Skin of body (tissue), 2 donors: ENCODE data around the gene MARCHF6. TPM values are rescaled to one million over a fixed set of nuclear protein-coding genes. Genes with fewer than 3 reads are reported as not detected.
"Not testable (repeated sequence)": the region's sequence is repeated elsewhere in the genome, so short reads cannot be mapped to it uniquely, and the experiment has no call there.

Experiments used
- DNase-seq: peaks from one replicate; lab custom pipeline; 2025; lab: John Stamatoyannopoulos, UW
- total RNA-seq: library from RNA; depleted of rRNA; stranded (reverse); fragments of >200 nt; gene quantifications from one replicate; pipeline ENCODE4 v1.2.3, GENCODE V29; 2014

The MARCHF6 gene, protein sequence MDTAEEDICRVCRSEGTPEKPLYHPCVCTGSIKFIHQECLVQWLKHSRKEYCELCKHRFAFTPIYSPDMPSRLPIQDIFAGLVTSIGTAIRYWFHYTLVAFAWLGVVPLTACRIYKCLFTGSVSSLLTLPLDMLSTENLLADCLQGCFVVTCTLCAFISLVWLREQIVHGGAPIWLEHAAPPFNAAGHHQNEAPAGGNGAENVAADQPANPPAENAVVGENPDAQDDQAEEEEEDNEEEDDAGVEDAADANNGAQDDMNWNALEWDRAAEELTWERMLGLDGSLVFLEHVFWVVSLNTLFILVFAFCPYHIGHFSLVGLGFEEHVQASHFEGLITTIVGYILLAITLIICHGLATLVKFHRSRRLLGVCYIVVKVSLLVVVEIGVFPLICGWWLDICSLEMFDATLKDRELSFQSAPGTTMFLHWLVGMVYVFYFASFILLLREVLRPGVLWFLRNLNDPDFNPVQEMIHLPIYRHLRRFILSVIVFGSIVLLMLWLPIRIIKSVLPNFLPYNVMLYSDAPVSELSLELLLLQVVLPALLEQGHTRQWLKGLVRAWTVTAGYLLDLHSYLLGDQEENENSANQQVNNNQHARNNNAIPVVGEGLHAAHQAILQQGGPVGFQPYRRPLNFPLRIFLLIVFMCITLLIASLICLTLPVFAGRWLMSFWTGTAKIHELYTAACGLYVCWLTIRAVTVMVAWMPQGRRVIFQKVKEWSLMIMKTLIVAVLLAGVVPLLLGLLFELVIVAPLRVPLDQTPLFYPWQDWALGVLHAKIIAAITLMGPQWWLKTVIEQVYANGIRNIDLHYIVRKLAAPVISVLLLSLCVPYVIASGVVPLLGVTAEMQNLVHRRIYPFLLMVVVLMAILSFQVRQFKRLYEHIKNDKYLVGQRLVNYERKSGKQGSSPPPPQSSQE
- 118 TPM for total RNA-seq

DNA sequence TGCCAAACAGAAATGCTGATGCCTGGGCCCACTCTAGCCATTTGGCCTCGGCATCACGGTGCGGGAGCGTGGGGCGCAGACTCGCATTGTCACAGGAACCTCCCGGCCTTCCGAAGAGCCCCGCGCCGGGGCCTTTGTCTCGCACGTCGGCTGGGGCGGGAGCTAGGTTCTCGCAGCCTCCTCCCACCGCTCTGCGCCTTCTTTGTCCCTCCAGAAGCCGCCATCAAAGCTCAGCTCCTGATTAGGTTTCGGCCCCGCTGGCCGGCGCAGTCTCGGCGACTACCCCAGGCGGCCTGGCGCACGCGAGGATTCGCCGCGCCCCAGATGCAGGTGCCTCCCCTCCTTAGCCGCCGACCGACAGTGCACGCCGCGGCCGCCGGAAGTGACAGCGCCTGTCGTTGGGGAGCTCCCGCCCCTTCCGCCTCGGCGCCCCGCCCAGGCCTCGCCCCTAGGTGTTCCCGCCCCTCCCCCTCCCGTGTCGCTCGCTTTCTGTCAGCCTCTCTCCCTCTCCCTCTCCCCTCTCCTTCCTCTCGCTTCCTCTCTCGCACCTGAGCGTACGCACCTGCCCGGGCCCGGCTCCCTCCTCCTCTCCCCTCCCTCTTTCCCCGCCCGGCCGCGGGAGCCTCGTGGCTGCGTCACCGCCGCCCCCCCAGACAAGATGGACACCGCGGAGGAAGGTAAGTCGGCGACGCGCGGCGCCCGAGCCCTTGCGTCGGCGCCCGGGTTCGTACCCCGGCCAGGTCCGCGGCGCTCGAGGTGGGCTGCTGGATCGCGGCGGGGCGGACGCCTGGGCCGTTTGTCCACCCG, at the start of gene MARCHF6:
Gene MARCHF6, plus strand, starts transcription at position 455 of the 807 bp plus-strand sequence. Its CDS starts 204 bp downstream, at position 659.
- DNase-seq, result peak; percentile 77

DNA sequence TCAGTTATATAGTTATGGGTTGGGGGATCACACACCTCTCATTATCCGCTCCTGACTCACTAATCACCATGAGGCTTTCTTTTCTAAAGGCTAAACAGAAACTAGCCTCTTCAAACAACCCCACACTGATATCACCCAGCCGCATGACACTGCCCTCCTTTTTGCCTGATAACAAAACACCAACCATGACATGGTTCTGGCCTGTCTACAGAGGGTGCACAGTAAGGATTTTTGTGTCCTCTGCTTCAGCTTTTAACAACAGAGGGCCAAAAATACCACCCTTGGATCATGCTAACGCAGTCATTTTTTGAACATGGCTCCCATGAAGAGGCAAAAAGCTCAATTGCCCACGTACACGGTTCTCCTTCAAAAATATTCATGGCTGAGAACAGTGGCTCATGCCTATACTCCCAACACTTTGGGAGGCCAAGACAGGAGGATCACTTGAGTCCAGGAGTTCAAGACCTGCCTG, 49.8 kb upstream of the MARCHF6 start:
- no peak for DNase-seq

DNA sequence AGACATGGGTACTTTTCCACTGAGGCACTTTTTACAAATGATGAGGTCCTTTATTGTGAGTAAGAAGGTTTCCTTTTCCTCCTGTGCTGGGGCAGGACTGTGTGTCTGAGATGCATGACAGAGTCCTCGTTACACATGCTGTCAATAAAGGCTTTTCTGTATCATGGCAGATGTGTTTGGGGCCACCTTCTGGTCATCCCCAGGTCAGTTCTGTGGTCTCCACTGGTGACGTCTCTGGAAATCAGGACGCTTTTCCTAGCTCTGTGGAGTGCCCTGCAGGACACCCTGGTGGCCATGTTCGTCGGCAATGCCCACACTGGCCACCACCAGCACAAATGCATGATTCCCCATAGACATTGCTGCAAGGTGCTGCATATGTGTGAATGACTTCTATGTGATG, 48.6 kb upstream of the MARCHF6 start:
- DNase-seq, result no peak

DNA sequence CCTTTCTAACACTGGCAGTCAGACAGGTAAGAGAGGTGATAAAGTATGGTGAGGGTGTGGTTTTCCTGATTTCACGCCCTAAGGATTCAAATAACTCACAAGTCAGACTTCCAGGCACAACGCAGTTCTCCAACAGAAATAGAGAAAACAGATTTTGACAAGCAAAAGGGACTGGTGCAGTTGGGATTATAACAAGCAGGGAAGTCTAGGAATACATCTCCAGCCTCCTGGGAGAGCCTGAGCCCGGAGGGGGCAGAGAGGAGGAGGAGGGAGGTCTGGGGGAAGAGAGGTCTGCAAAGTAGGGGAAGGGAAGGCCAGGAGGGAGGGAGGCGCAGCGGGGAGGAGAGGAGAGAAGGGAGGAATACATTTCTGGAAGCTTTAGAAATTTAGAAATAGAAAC, 47.4 kb upstream of the MARCHF6 start:
- no peak for DNase-seq

DNA sequence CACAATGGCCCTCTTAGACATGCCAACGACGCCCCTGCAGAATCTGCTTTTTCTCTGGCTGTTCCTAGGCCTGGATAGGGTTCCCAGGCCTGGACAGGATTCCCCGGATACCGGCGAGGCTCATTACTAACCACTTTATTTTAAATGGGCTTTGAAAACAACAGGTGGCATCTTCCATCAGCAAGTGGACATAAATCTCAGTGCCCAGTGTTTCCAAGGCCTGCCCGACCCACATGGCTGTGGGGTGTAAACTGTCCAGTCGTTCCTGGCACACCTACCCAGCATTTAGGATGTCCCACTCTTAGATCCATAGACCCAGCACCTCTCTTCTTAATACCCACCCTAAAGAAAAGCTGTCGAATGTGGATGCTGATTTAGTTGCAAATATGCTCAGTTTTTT, 46.7 kb upstream of the MARCHF6 start:
- DNase-seq, result no peak

DNA sequence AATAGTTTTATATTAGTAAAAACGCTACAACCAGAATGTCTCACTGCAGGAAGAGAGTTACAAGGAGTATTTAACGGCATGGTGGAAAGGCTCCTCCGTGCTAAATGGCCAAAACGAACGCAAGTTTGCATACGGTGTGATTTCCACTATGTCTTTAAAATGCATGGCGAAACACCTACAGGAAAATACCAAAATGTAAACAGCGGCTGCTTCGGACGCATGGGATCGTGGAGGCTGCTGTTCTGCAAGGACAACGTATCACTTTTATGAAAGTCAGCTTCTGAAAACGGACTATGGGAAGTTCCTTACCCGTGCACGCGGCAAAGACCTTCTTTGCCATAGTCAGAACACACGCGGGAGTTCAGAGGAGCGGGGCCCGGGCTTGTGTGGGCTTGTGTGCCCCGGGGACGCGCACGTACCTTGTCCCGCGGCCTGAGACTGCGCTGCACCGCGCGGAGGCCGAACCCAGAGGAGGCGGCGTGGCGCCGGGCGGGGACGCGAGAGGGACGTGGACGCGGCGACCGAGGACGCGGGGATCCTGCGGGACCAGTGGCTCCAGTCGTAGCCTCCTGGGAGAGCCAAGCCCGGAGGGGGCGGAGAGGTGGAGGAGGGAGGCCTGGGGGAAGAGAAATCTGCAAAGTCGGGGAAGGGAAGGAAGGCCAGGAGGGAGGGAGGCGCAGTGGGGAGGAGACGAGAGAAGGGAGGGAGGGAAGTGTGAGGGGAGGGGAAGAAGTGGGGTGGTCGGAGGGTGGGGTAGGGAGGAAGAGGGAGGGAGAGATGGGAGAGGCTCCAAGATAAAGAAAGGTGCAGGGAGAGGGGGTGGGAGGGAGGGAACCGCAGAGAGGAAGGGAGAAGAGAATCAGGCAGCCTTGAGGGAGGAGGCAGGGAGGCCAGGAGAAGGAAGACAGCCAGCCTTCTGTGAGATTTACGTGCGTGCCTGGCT, 46.0 kb upstream of the MARCHF6 start, which contains the start of gene CMBL:
Gene CMBL, minus strand, starts transcription at position 697 of the 943 bp plus-strand sequence. CDS start 17,140 bp downstream, outside the sequence.
- DNase-seq, result peak; percentile 42

DNA sequence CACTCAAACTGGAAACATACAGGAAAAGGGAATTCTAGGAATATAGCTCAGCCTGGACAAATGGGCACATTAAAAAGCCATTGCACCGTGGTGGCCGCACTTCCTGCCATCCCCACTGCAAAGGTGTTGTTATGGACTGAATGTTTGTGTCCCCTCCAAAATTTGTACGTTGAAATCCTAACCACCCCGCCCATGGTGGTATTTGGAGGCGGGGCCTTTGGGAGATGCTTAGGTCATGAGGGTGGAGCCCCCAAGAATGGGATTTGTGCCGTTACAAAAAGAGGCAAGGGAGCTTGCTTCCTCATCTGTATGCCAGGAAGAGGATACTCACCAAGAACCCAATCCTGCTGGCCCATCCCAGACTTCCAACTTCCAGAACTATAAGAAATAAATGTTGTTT, 44.7 kb upstream of the MARCHF6 start:
- no peak for DNase-seq

DNA sequence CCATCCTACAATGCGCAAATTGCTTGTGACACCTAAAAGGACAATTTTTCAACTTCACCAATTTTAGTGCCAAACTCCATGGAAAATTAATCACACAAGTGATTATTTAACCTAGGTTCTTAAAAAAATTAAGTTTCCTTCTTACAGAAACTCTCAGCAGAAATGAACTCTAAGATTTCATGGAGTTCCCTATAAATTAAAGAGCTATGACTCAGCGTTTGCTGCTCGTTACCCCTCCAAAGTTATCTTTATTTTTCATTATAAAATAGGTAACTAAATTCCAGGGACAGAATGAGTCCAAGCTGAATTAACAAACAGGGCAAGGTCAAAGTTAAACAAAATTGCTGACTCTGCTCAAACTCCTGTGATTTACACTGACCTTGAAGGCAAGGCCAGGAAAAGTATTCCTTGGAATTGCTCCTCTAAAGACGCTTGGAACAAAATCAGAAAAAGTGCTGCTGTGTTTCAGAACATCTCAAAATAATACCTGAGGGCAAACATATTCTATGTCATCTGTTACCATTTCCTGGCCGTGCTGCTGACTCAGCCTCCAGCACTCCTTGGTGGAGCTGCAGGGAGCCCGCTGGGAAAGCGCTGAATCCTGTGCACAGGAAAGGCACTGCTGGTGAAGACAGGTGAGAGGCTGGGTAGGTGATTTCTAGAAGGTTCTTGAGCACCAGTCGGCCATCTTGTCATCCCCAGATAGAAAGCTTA, 43.3 kb upstream of the MARCHF6 start:
- no peak for DNase-seq

DNA sequence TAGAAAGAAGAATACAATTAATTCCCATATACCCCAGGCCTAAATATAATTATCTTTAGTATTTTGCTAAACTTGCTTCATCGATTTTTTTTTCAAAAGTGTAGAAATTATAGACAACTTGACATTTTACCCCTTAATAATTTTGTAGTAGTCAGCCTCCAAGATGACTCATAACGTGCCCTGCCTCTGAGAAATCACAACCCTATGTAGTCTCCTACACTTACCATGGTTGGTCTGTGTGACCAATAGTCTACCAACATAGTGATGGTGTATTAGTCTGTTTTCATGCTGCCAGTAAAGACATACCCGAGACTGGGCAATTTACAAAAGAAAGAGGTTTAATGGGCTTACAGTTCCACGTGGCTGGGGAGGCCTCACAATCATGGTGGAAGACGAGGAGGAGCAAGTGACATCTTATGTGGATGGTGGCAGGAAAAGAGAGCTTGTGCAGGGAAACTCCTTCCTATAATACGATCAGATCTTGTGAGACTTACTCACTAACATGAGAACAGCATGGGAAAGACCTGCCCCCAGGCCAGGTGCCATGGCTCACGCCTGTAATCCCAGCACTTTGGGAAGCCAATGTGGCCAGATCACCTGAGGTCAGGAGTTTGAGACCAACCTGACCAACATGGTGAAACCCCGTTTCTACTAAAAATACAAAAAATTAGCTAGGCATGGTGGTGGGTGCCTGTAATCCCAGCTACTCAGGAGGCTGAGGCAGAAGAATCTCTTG, 42.5 kb upstream of the MARCHF6 start:
- not testable (repeated sequence) for DNase-seq

DNA sequence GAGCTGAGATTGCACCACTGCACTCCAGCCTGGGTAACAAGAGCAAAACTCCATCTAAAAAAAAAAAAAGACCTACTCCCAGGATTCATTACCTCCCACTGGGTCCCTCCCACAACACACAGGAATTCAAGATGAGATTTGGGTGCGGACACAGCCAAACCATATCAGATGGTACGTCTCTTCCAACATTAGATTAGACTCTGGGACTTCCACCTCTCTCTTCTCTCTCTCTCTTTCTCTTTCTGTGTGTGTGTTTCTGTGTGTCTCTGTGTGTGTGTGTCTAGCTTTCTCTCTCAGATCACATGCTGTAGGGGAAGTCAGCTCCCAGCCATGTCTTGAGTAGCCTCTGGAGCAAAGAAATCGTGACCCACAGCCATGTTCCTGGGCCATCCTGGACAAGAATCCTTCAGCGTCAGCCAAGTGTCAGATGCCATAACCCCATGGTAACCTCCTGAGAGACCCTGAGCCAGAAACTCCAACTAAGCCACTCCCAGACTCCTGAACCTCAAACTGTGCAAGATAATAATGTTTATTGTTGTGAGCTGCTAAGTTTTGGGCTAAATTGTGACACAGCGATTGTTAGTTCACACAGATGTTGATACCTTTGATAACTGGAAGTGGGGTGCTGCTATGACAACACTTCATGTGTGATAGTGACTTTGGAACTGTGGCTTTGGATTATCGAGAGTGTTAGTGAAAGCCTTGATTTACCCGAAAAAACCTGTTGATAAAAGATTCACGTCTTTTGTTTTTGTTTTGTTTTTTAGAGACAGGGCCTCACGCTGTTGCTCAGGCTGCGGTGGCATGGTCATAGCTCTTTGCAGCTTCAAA, 41.7 kb upstream of the MARCHF6 start:
- no peak for DNase-seq

DNA sequence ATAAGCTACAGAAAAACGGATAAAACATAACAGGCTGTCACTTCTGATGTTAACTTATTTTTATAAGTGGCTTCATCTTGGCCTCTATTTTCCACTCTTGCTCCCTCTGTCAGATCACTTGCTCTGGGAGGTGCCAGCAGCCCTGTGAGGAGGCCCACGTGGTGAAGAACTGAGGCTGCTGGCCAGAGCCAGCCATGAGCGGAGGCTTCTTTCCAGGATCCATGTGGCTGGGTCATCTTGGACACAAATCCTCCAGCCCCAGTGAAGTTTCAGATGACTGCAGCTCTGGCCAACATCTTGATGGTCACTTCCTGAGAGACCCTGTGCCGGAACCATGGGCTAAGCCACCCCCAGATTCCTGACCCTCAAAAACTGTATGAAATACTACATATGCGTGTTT, 38.3 kb upstream of the MARCHF6 start:
- DNase-seq, result no peak

DNA sequence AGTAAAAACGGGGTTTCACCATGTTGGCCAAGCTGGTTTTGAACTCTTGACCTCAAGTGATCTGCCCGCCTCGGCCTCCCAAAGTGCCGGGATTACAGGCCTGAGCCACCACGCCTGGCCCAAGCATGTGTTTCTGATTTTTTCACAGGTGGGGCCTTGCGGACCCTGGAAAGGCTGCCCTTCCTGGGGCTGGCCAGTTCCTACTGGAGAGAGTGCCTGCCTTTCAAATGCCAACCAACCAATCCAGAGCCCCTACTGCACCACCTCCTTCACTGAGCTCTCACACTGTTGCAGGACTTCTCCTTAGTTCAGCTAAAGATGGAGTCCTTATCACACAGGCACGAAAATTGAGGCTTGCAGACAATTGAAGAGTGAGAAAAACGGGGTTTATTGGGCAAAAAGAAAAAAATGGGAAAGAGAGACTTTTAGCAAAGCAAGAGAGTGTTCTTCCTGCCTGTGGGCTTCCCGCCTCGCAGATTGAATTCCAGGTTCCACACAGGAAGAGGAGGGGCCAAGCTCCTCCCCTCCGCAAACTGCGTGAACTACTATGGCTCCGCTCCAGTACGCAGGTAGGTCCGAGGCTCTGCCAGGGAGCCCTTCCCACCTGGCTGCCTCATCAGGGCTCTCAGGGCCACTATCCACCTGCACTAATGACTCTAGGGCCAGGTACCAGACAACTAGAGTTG, 37.5 kb upstream of the MARCHF6 start:
- no peak for DNase-seq

DNA sequence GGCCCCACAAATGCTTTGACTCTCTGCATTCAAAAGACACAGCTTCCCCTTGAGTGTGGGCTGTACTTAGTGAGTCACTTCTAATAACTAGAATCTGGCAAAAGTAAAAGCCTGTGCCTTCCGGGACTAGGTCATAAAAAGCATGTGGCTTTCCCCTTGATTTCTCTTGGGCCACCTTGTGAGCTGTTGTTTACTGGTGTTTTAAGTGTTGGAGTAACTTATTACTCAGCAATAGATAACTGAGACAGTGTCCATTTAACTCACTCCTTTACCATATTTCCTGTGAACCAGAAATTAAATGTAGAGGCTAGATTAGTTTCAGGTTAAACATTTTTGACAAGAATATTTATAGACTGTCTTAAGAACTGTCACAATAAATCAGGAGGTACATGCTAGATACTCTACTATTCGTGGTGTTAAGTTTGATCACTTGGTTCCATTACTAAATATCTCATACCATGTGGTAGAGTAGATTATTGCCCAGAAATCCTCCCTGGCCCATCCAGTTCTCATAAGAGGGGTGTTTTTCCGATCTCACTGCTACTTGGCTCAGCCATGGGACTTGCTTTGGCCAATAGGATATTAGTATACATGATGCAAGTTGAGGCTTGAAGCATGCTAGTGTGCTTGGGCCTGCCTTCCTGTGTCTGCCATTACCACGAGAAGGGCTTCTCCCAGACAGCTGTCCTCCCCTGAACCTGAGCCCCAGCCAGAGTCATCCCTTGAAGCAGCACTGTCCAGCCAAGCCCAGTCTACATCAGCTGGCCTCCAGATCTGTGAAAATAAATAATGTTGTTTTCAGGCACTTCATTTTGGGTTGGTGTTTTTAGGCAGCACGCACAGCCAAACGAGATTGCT, 35.4 kb upstream of the MARCHF6 start:
- no peak for DNase-seq

DNA sequence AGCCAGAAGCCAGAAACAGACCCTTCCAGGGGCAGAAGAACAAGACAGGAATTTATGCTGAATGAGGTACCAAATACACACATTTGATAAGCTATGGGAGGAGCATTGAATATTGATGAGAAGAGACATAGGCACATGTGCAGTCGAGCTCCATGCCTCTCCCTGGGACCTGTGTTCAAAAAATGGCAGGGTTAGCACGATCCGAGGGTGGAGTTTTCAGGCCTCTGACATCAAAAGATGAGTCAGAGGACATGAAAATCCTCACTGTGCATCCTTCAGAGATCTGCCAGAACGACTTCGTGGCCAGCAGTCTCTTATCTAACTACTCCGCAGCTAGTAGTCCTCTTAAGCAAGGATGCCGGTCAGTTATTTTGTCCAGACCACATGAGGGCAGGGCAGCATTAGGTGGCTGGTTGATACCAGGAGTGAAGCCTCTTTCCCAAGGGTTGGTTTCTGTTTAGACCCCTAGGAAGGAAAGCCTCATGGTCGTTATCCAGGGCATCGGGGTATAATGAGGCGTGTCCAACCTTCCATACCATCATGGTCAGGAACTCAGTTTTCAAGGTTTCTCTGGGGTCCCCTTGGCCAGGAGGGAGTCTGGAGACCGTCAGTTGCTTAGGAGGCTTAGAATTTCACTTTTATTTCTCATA, 34.2 kb upstream of the MARCHF6 start:
- DNase-seq, result no peak

DNA sequence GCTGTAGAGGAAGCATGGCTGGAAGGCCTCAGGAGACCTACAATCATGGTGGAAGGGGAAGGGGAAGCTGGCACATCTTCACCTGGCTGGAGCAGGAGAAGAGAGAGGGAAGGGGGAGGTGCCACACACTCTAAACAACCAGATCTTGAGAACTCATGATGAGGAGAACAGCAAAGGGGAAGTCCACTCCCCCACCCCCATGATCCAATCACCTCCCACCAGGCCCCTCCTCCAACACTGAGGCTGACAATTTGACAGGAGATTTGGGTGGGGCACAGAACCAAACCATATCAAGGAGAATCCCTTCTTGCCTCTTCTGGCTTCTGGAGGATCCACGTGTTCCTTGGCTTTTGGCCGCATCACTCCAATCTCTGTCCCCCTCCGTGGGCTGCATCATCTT, 32.7 kb upstream of the MARCHF6 start:
- no peak for DNase-seq

DNA sequence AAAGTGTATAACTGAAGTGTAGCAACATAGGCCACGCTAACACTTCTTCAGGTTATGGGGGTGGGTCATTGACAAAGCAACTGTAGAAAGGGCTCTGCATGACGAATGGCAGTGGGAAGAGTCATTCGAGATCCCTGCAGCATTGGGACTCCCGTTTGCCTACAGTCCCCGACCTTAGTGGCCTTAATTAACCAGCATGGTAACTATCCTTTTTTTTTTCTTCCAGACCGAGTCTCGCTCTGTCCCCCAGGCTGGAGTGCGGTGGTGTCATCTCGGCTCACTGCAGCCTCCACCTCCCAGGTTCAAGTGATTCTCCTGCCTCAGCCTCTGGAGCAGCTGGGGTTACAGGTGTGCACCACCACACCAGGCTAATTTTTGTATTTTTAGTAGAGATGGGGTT, 31.6 kb upstream of the MARCHF6 start:
- no peak for DNase-seq
